Keratinocyte (primary cell): ENCODE data around the gene VRK2. TPM values are rescaled to one million over a fixed set of nuclear protein-coding genes. Genes with fewer than 3 reads are reported as not detected.

Experiments
- DNase-seq: peaks from one replicate; pipeline ENCODE4 v3.0.0-alpha.2; 2011; ENCODE audit warnings: low read depth, missing footprints, low spot score
- FAIRE-seq: peaks from 2 replicates; lab custom pipeline; 2011; peaks lifted over from hg19 to GRCh38; lab: Jason Lieb, UNC
- H2AFZ ChIP-seq: 2 replicates; pipeline ENCODE4 v1.6.0; 2012; ENCODE audit warnings: low read length, control low read depth, inconsistent platforms; ENCODE audit not compliant: control insufficient read depth
- H3K27ac ChIP-seq: 2 replicates; pipeline ENCODE4 v1.5.1; 2011; ENCODE audit warnings: low read length; ENCODE audit not compliant: control insufficient read depth, insufficient read depth
- H3K27me3 ChIP-seq: 3 replicates; pipeline ENCODE4 v1.6.0; 2011; ENCODE audit warnings: low read length; ENCODE audit not compliant: control insufficient read depth, insufficient read depth; ENCODE audit errors: extremely low read depth
- H3K36me3 ChIP-seq, 2 experiments: 2 replicates in 1 of 2; 3 replicates in 1 of 2; pipeline ENCODE4 v1.5.1; 2011; ENCODE audit warnings: low read length in 2 of 2, mild to moderate bottlenecking in 1 of 2; ENCODE audit not compliant: control insufficient read depth in 2 of 2, insufficient read depth in 2 of 2; ENCODE audit errors: extremely low read depth in 1 of 2
- H3K4me1 ChIP-seq: 3 replicates; pipeline ENCODE4 v1.5.1; 2011; ENCODE audit warnings: low read length; ENCODE audit not compliant: control insufficient read depth, insufficient read depth; ENCODE audit errors: extremely low read depth
- H3K4me2 ChIP-seq: 3 replicates; pipeline ENCODE4 v1.6.0; 2011; ENCODE audit warnings: low read depth, low read length; ENCODE audit not compliant: control insufficient read depth, insufficient read depth; ENCODE audit errors: extremely low read depth
- H3K4me3 ChIP-seq, 3 experiments: fragments of 200-600 bp in 1 of 3; sonication (generic) in 1 of 3; 2 replicates in 2 of 3; 3 replicates in 1 of 3; pipeline ENCODE4 v1.5.1; 2011 to 2016; ENCODE audit warnings: low read length in 3 of 3, mild to moderate bottlenecking in 3 of 3, control low read depth in 2 of 3, inconsistent platforms in 1 of 3, low read depth in 1 of 3, mixed read lengths in 1 of 3, mixed run types in 1 of 3, moderate library complexity in 1 of 3; ENCODE audit not compliant: control insufficient read depth in 2 of 3, insufficient read depth in 2 of 3; ENCODE audit errors: extremely low read depth in 1 of 3
- H3K79me2 ChIP-seq: 2 replicates; pipeline ENCODE4 v1.6.0; 2012; ENCODE audit warnings: low read length; ENCODE audit not compliant: control insufficient read depth, insufficient read depth
- H3K9ac ChIP-seq: 3 replicates; pipeline ENCODE4 v1.6.0; 2011; ENCODE audit warnings: low read length; ENCODE audit not compliant: control insufficient read depth, insufficient read depth; ENCODE audit errors: extremely low read depth
- H3K9me1 ChIP-seq: 3 replicates; pipeline ENCODE4 v1.6.0; 2011; ENCODE audit warnings: low read length; ENCODE audit not compliant: control insufficient read depth, insufficient read depth; ENCODE audit errors: extremely low read depth
- H3K9me3 ChIP-seq: 2 replicates; pipeline ENCODE4 v1.5.1; 2012; ENCODE audit warnings: low read depth, low read length; ENCODE audit not compliant: control insufficient read depth
- H4K20me1 ChIP-seq: 3 replicates; pipeline ENCODE4 v1.6.0; 2011; ENCODE audit warnings: low read length; ENCODE audit not compliant: control insufficient read depth, insufficient read depth; ENCODE audit errors: extremely low read depth
- EZH2 ChIP-seq: IDR thresholded peaks from one replicate; pipeline ENCODE4 v1.6.1; 2012; ENCODE audit warnings: inconsistent platforms, mild to moderate bottlenecking, low read length, moderate library complexity
- dilution Hi-C: fragments of 300-500 bp; cut with MboI; formaldehyde crosslinking; loops from one replicate; pipeline ENCODE4 v1.7.0; 2020; ENCODE audit warnings: low sequenced_read_pairs; ENCODE audit not compliant: extremely low pct_ligation_motif_present
- polyA plus RNA-seq, 5 experiments: library from polyadenylated mRNA; depleted of rRNA in 3 of 5; stranded (reverse) in 3 of 5; stranded (forward) in 1 of 5; unstranded in 1 of 5; fragments of >200 nt; gene quantifications; 1 replicate in 1 of 5; 2 replicates in 3 of 5; 3 replicates in 1 of 5; pipeline versions ENCODE4 v1.2.1 to v1.2.3, GENCODE V29; 2011 to 2012; ENCODE audit warnings: missing spikeins in 2 of 5, low read depth in 1 of 5, low replicate concordance in 1 of 5
- TF ChIP-seq, protein P1 (sequence below), 3 experiments: IDR thresholded peaks in 1 of 3; conservative IDR thresholded peaks in 1 of 3; optimal IDR thresholded peaks in 1 of 3; 2 replicates in 2 of 3; 3 replicates in 1 of 3; pipeline versions ENCODE3 to v1.5.1; 2011; ENCODE audit warnings: low read length in 3 of 3, mild to moderate bottlenecking in 3 of 3, moderate library complexity in 2 of 3, control low read depth in 1 of 3, inconsistent platforms in 1 of 3; ENCODE audit not compliant: insufficient read depth in 2 of 3; ENCODE audit errors: extremely low read depth in 1 of 3

Gene VRK2
- polyA plus RNA-seq, 1 donor (not counting 4 experiments of a cell fraction or from before 2014, with no cell fraction given): 27.6 TPM

DNA sequence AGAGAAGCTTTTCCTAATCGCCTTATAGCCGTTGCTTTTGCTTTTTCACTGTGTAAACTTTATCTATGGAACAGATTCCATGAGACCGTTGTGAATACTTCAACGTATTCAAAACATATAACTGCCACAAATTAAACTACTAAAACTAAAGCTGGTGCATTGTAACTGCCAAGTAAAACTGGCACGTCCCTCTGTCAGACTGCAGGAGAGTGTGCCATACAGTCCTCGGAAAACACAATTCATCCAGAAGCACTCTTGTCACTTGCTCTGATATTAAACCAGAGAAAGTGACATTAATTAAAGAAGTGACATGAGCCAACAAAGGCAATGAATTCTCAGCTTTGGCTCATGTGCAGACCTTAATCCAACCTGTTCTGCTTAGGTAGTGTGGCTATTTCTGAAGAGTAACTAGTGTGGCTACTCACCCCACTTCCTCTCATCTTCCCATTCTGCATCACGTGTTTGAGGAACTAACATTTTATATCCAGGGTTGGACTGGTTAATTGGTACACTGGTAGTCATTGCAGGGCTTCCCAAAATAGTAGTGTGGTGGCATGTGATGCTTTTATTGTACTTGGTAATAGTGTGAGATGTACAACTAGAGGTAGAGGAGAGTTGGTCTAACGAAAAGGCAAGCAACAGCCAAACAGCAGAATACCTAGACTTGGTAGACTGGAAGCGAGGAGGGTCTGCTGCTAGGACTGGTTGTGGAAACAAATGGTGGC is 9.7 kb downstream of the VRK2 start:
- H3K4me2 ChIP-seq: no peak overlapping the region
- dilution Hi-C loops: no loop called here
- H3K9ac ChIP-seq: no peak overlapping the region
- H2AFZ ChIP-seq: no peak overlapping the region
- FAIRE-seq (no peak), DNase-seq (no peak)
- TF ChIP-seq EZH2: no peak
- TF ChIP-seq, protein P1, sequence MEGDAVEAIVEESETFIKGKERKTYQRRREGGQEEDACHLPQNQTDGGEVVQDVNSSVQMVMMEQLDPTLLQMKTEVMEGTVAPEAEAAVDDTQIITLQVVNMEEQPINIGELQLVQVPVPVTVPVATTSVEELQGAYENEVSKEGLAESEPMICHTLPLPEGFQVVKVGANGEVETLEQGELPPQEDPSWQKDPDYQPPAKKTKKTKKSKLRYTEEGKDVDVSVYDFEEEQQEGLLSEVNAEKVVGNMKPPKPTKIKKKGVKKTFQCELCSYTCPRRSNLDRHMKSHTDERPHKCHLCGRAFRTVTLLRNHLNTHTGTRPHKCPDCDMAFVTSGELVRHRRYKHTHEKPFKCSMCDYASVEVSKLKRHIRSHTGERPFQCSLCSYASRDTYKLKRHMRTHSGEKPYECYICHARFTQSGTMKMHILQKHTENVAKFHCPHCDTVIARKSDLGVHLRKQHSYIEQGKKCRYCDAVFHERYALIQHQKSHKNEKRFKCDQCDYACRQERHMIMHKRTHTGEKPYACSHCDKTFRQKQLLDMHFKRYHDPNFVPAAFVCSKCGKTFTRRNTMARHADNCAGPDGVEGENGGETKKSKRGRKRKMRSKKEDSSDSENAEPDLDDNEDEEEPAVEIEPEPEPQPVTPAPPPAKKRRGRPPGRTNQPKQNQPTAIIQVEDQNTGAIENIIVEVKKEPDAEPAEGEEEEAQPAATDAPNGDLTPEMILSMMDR (optimal IDR thresholded peaks at IDR 0.05 in 1 of 3, IDR thresholded peaks at IDR 0.05 in 1 of 3, conservative IDR thresholded peaks at IDR 0.05 in 1 of 3; ENCODE audit: extremely low read depth in 1 of 3, insufficient read depth in 2 of 3, low read length in 3 of 3): no peak
- peaks cover 17% of the 10 kb centered on the region for H3K79me2 ChIP-seq
- no peak overlapping the region for H3K27ac ChIP-seq
- H3K36me3 ChIP-seq: peaks cover 4% of the 10 kb centered on the region in 2 experiments
- no peaks in the 10 kb centered on the region for H3K27me3 ChIP-seq
- H3K4me3 ChIP-seq: no peak overlapping the region
- H4K20me1 ChIP-seq: no peaks in the 10 kb centered on the region
- H3K9me3 ChIP-seq: no peaks in the 10 kb centered on the region
- peaks cover 2% of the 10 kb centered on the region for H3K9me1 ChIP-seq
- no peaks in the 10 kb centered on the region for H3K4me1 ChIP-seq

DNA sequence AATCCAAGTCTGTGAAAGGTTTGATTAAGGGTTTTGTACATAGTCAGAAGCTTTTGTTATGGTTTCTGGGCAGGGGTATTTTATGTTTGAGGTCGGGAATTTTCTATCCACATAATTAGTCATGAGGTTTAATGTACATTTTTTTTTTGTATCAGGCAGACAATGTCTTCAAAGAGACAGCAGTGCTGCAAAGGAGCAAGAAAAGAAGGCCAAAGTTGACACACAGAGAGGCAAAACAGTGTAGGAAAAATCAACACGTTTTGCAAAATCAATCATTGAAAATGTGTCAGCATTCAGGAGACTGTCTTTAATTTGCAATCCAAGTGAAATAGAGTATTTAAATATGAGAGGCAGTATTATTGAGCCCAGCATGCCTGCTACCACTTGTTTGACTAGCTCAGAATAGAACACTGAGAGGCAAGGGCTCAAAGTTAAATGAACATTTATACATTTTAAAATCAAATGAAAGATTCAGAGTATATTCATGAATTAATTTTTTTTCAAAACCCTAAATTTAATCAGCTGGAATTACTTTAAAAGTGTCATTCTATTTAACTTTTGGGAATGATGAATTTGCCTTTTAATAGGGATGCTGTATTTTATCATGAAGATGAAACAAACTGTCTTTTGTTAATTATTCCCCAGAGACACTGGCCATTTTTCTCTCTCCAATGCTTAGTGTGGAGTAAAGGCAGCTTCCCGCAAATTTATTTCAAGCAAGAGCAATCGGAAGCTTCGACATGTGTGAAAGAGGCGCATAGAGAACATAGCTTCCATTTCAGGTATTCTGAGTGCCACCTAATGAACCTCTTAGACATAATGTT is 11.3 kb downstream of the VRK2 start:
- Histone ChIP-seq H3K9ac (no peak overlapping the region), H3K36me3 (peaks cover 4% of the 10 kb centered on the region in 2 experiments), H3K27me3 (no peaks in the 10 kb centered on the region), H2AFZ (no peak overlapping the region), H3K4me3 (no peak overlapping the region), H3K9me1 (peaks cover 2% of the 10 kb centered on the region), H4K20me1 (no peaks in the 10 kb centered on the region), H3K4me1 (no peaks in the 10 kb centered on the region), H3K4me2 (no peak overlapping the region), H3K27ac (no peak overlapping the region), H3K79me2 (peaks cover 15% of the 10 kb centered on the region), H3K9me3 (no peaks in the 10 kb centered on the region)
- dilution Hi-C loops: no loop called here
- TF ChIP-seq, protein P1 (optimal IDR thresholded peaks at IDR 0.05 in 1 of 3, IDR thresholded peaks at IDR 0.05 in 1 of 3, conservative IDR thresholded peaks at IDR 0.05 in 1 of 3; ENCODE audit: extremely low read depth in 1 of 3, insufficient read depth in 2 of 3, low read length in 3 of 3): no peak
- TF ChIP-seq EZH2: no peak
- FAIRE-seq (no peak), DNase-seq (no peak)
